NCI-H748 treated with DMSO at 0.1 percent for 48 hours (cell line): Measurements from ENCODE around the gene AK2.

ENCODE experiments used
- DNase-seq: peaks from one replicate; lab custom pipeline; 2025; lab: John Stamatoyannopoulos, UW

Gene AK2

DNA sequence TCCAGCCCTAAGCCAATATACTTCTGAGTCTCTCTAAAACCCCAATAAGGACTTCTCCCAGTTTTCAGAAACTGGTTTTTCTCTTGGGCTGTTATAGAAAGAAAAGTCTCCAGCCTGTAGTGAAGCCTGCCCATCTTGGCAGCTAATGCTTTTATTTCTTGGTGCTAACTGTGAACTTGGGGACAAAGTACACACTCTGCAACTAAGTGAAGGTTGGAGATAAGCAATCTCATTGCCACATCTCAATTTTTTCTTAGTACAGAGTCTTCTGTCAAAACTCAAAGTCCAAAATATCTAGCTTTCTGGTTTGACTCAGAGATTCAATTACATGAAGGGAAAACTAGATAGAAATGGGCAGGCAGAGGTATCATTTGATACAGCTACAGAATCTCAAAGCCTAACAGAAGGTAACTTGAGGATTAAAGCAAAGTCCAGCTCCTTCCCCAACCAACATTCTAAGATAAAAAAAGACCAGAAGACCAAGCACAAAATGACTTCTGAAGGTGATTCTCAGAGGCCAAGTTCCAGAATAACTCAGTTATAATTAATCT, 14.0 kb downstream of the AK2 start:
- DNase-seq: no peak

DNA sequence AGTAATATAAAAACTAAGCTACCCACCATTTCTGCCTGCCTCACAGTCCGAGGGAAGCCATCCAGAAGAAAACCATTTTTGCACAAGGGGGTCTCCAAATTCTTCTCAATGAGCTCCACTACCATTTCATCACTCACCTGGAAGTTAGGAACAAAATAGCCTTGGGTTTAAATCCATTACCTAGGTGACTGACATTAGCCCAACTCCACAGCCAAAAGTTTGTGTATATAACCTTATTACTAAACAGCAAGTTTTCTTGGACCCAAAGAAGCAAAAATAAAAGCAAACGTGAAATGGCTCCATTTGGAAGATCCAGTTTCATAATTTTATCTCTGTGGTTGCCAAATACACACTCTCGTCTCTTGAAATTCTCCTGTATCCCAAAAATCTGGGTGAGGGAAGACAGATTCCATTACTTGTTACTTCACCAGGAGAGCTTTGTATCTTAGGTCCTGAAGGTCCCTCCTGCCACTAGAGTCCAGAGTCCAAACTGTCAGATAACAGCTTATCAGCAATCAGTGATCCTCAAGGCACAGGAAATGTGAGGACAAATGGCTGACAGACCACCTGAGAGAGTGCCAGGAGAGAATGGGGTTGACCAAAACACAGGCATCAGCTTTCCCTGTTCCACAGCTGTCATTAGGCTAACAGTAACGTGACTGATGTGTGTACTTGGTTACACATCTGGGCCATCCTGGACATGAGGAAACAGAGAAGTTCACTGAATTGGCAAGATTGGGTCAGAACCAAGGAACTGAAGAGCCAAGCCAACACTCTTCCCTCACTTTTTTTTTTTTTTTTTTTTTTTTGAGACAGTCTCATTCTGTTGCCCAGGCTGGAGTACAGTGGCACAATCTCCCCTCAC, 14.9 kb downstream of the AK2 start:
- DNase-seq: no peak

DNA sequence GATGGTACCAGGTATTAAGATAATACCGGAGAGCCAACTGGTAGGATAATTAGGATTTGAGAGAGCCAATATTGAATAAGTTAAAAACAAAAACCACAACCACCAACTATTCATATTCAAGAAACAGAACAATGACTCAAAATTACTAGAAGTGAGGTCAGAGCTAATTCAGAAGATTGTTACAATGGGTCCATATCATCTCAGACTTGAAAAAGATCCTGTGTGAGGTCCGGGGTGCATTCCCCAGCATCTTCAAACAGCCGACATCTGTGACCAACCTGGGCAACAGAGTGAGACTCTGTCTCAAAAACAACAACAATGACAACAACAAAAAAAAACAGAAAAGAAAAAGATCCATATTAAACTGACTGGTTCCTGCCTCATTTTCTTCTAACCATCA, 18.6 kb downstream of the AK2 start:
- DNase-seq: no peak

DNA sequence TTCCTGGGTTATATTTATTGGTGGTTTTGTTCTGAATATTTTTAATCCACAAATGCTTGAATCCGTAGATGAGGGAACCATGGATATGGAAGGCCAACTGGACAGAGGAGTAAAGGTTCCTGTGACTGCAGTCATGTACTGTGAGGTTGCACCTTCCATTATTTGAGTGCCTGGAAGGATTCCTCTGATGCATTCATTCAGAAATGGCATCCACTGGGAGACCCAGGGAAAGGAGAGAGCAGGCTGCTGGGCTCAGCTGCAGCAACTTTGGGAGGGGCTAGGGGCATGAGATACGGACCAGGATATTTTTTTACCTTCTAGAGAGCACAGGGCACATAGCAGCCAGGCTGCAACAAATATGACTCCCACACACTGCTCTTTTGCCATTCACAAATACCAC, 19.5 kb downstream of the AK2 start:
- no peak for DNase-seq

DNA sequence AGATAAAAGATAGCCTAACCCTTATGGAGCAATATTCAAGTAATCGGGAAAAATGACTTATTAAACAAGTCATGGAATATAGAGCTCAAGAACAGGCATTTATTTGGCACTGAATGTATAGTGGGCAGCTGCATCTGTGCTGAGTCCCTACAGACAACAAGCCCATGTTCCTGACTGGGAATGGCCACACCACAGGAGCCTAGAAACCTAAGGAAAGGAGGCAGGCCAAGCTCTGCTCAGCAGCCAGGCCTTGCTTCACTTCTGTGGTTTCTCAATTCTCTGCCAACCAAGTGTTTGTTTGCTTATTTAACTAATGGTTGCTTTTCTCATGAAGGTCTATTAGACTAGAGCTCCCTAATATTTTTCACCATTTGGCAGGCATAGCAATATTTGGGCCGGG, 21.5 kb downstream of the AK2 start:
- no peak for DNase-seq

DNA sequence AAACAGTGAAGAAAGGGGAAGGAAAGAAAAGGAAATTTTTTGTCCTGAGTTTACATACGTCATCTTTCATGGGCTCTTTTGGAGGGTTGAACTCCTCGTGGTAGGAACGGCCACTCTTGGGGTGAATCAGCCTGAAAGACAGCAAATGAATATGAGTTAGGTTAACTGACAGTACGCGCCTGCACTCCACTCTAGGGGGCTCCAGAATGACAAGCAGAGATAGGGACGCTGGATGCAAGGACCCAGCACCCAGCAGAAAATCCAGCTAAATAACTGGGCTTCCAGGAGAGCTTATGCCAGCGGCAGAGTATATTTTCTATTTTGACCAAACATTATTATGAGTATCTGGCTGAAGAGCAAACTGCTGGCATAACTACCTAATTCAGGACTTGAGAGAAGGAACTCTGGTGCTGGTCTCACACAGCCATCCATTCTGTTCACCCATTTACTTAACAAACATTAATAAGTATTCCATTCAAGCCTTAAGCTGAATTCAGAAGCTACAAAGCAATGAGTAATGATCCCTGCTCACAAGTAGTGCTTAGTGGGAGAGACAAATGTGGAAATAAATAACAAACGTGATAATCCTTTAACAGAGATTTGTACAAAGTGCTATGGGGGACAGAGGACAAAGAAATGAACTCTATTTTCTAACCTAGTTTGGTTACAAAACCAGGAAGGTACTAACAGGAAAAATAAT, 22.1 kb downstream of the AK2 start:
- no peak for DNase-seq

DNA sequence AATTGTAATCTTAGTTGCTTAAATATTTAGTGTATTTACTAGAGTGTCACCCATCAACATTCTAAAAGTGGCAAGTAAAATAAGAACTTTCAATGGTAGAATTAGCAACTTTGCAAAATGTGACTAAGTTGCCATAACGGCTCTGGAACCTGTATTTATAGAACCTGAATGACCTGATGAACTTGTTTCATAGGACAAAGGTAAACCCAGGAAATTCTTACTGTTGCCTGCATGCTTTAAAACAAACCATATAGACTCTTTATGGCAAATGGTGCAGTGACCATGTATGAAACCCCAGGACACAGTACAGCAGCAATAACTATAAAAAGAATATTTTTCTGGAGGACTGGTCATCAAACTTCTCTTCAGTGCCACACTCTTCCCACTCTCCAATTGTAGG, 22.9 kb downstream of the AK2 start:
- no peak for DNase-seq

DNA sequence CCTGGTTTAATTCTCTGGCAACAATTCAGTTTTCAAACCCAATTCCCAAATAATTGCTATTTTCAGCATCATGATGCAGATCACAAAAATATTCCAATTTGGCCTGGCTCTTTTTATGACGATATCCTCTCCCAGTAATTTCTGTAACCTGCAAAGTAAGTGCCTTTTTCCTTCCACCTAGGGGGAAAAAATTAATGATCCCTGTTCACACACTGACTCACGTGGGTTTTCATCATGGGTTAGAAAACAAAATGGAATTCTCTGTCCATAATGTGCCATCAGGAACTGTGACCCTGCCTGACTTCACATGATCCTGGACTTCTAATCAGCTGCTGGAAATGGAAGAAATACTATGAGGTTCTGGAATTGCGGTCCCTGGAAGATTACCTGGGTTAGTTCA, 24.5 kb downstream of the AK2 start:
- DNase-seq: no peak

DNA sequence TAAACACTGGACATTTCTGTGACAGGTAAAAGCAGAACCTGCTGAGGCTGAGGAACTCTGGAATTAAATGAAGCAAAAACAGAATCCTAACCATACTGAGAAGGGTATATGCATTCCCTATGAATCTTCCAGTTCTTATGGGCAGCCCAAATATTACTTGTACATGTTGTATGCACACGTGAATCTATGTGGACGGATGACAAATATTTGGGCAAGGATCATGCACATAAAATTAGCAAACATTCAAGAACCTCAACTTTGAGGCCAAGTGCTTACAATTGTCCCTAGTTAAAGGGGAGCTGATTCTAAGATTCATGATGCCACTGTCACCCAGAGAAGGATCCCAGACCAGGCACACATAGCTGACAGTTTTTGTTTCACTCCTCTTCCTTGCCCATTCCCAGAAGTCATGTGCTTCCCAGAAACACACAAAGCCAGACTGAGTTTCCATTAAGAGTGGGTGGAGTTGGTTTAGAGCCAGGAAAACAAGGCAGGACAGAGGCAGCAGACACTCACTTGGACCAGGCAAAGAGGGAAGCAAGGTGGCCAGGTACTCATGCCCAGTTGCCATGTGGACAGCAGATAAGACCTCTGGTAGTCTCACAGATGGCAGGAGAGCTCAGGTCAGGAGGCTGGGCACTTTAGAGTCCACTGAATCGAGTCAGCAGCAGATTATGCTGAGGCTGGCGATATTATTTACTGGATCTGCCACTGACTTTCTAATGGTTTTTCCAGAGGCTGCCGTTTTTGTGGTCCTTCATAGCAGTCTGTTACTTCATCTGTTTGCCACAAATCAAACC, 25.6 kb downstream of the AK2 start:
- no peak for DNase-seq

DNA sequence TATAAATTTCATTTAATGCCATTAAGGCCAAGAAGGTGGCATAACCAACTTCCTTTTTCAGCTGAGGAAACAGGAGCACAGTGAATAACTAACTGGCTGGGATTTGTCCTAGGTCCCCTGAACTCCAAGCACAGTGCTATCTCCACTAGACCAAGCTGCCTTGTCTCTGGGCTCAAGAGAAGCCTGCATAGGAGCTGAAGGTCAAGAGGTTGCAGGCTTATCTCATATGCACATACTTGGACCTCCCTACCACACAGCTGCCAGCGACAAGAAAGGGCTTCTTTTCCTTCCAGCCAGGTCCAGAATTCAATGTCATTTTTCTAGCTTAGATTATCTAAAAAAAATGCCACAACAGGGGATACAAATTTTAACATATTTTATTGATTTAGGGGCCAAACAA, 27.1 kb downstream of the AK2 start:
- no peak for DNase-seq

DNA sequence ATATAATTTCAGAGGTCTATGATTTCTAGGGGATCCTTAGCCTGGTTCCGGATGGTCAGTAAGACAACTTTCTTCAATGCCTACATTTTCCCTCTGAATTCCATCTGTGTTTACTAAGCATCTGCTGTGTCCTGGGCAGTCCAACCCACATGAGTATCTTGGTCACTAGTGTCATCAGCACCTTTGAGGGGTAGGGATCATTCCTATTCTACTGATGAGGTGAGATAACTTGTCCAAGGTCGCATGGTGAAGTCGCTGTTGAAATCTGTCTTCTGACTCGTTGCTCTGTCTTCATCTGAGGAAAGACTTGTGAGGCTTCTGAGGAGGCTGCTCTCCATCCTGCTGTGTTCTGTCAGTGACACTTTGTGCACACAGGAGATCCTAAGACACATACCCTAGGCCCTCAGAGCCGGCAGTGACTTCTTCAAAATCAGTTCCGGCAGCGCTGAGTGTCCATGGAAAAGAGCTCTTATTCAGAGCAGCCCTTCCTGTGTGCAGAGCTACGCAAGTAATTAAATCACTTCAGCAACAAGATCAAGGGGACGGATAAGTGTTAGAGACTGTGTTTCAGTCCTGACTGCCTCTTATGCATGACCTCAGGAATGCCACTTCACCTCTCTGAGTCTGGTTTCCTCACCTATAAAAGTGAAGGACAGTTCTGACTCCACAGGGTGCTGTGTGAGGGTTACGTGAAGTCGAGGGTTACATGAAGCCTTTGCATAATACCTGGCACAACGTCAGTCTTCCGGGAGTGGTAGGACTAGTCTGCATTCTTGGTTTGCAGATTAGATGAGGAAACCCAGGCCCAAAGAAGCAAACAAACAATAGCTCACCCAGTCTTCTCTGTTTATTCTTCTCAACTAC, 28.4 kb downstream of the AK2 start:
- no peak for DNase-seq

DNA sequence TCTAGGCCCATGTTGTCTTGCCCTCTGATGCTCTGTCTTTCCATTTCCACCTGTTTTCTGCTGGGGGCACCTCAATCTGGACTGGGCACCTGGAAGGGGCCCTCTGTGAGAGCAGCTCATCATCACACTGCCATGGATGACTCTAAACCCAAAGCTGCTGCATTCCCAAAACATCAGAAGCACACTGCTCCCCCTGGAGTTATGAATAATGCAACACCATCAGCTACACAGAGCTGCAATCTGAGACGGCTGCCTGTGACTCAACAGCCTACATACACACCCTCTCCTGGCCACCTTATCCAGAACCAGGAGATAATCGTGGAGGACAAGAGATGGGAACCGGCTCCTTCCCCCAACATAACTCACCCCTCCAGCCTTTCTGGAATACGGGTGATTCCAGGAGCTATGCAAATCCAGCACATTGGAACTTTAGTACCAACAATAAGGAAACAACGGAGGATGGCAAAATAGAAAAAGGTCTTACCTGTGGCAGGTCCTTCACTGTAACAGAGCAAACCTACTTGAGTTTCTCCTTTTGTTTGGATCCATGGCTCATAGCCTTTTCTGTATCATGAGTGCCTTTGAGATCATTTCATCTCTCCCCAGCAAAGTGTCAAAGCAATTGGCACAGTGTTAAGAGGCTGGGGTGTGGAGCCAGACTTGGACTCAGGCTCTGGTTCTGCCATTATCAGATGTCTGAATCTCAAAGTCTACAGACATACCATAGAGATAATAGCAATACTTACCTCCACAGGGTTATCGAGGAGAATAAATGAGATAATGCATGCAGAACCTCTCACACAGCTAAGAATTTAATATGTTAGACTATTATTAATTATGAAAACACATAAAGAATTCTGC, 29.3 kb downstream of the AK2 start:
- no peak for DNase-seq

DNA sequence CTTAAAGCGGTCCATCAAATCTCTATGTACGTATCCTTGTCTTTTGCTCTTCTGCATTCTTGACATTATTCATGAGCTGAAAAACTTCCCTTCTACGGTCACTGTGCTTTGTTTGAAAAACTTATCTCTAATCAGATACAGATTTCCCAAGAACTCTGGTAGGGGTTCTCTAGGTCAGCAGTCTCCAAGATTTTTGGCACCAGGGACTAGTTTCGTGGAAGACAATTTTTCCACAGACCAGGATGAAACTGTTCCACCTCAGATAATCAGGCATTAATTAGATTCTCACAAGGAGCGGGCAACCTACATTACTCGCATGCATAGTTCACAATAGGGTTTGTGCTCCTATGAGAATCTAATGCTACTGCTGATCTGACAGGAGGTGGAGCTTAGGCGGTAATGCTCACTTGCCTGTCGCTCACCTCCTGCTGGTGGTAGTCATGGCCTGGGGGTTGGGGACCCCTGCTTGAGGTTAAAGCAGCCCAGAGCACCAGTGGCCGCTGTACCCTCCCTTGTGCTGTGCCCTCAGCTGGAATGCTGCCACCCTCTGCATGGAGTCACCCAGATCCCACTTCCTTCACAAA, 30.8 kb downstream of the AK2 start:
- DNase-seq: no peak

DNA sequence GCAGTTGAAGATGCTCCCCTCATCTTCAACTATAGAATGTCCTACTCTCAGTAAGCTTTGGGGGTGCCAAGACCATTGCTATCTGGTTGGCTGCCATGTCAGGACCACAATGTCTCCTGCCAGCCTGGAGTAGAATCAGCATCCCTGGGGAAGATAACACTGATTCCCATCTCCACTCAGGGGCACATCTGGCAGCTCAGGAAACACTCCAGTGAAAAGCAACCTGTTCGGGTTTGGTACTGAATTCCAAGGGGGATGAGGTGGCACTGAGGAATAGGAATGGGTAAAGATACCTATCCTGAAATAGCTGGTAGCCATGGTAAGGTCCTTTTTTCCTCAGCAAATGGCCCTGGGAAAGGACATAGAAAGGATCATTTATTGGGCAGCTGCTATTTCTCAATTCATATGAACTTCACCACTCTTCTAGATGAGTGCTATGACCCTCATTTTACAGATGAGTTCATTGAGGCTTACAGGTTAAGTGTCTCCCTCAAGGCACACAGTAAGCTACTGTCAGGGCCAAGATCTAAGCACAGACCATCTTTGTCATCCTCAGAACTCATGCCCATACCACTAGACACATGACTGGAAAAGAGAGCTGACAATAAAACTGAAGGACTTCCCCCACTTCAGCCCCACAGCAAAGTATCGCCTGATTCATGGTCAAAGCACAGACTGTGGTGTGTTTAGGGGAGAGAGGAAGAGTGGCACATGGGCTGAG, 31.4 kb downstream of the AK2 start:
- DNase-seq: no peak

DNA sequence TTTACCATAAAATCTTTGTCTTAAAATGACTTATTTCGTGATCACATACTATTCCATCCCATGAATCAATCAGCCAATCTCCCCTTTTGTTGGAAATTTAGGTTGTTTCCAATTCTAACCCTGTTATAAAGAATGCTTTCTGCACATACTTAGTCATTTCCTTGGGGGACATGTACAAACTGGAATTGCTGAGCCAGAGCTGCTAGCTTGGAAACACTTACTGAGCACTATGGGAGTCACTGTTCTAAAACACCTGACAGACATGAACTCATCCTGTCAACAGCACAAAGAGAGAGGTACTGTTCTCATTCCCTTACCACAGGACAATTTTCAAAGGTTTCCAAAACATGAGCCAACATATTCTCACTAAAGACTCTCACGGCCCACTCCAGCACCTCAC, 32.1 kb downstream of the AK2 start:
- no peak for DNase-seq

DNA sequence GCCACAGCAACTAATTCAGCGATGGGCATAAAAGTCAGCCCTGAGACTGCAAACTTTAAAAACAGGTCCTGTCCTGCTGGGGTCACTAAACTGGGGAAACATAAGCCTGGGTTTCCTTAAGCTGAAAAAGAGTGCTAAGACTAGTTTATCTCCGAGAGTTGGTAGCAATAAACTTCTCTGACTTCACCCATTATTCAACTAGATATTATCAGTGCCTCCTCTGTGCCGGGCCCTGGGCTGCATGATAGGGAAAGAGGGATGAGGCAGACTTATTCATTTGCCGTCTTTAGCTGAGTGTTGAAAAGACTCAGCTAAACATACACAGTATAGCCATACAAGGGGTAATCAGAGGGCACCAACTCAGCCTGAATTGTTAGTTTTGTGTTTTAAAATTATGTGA, 33.0 kb downstream of the AK2 start:
- no peak for DNase-seq

DNA sequence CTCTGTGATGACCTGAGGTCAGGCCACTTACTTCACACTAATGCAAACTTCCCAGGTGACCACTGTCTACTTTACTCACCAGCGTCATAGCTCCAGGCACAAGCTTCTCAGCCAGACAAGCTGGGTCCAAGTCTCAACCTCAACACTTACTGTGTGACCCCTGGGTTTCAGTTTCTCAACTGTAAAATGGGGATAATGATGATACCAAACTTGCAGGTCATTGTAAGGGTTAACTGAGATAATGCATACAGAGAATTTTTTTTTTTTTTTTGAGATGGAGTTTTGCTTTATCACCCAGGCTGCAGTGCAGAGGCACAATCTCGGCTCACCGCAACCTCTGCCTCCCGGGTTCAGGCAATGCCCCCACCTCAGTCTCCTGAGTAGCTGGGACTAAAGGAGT, 34.7 kb downstream of the AK2 start:
- no peak for DNase-seq

DNA sequence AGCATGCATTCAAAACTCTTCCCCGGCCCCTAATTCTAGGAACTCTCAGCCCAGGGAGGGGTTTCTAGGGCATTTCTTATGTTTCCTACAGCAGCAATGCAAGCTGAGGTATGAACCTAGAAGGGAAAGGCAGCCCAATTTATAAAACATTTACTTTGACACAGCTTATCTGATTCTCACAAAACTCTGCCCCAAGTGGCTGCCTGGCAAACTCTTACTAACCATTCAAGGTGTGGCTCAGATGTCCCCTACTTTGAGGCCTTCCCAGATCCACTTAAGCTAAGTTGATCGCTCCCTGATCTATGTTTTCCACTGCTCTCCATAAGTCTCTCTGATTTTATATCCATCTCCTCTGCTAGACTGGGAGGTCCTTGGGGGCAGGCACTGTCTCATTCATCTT, 35.4 kb downstream of the AK2 start:
- DNase-seq: no peak

DNA sequence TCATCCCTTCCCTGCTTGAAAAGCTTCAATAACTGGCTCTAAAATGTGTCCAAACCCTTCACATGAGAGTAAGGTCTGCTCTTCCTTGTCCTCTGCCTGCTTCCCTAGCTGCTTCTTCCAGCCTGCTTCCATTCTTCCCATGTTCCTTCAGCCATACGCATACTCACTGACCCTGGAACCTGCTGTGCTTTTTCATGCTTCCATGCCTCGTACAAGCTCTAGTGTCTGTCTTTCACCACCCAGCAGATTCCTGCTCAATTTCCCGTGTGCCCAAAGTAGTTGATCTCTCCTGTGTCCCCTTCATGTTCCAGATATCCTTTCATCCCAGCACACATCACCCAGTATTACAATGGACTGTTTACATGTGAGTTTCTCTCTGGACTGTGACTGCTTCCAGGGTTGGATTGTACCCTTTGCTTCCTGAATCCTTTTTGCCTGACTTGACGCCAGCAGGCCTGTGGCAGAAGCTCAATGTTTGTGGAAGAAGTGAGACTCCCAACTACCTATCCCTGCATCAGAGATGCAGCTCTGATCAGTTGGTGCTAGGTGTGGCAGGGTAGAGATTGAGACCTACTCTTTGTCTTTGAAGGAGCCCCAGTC, 36.2 kb downstream of the AK2 start:
- DNase-seq: no peak
